PC-9 (cell line): Measurements from ENCODE around the gene MAGI2.

Source experiments
- CTCF ChIP-seq: fragments of 200-600 bp; sonication (generic); conservative IDR thresholded peaks from 2 replicates; pipeline ENCODE4 v1.6.1; 2017; ENCODE audit warnings: mixed run types, antibody characterized with exemption, mild to moderate bottlenecking, moderate library complexity
- EZH2 ChIP-seq: fragments of 200-600 bp; sonication (generic); IDR thresholded peaks from 2 replicates; pipeline ENCODE4 v1.8.0; 2017; ENCODE audit warnings: antibody characterized with exemption, low read depth

GRCh38 chr7:78112488-78112887, 1341.0 kb downstream of the MAGI2 start:
- no peak for TF ChIP-seq CTCF
- TF ChIP-seq EZH2: no peak
